ENCODE results near the gene NHSL1. TPM values are rescaled to one million over a fixed set of nuclear protein-coding genes. Genes with fewer than 3 reads are reported as not detected.

The NHSL1 gene
- total and polyA plus RNA-seq, 2 of the 8 experiments (the other 6 are each of a cell fraction or from before 2014, with no cell fraction given) = 7.2 to 32.4 TPM

GRCh38 chr6:138403801-138404665 lies 95.3 kb downstream of the NHSL1 start, which contains the start of gene HEBP2 (continued):
- TF ChIP-seq USF2 (IDR thresholded peaks at IDR 0.05; ENCODE audit: low read length) (no peak), ATF2 (IDR thresholded peaks at IDR 0.05; ENCODE audit: low read length) (no peak), KDM1A (IDR thresholded peaks at IDR 0.05; ENCODE audit: borderline replicate concordance, low read length) (no peak), CBX5 (IDR thresholded peaks at IDR 0.05; ENCODE audit: low read depth, low read length) (no peak), HDAC6 (IDR thresholded peaks at IDR 0.05; ENCODE audit: low read depth, low read length) (no peak), HDAC2 (IDR thresholded peaks at IDR 0.05; ENCODE audit: borderline replicate concordance in 1 of 2, low read depth in 2 of 2, low read length in 2 of 2) (peak in 1 of 2 experiments; percentile 12; a peak in 1 of 4 replicates), E2F6 (IDR thresholded peaks at IDR 0.05) (peak; percentile 42; the same call in 1 of the 2 replicates), SUZ12 (IDR thresholded peaks at IDR 0.05; ENCODE audit: low read length) (no peak), FOSL1 (IDR thresholded peaks at IDR 0.05; ENCODE audit: insufficient read depth, low read depth, low read length) (no peak), NANOG (IDR thresholded peaks at IDR 0.05; ENCODE audit: insufficient read depth, low read depth, low read length, poor library complexity, severe bottlenecking) (no peak), RAD21 (IDR thresholded peaks at IDR 0.05 in 1 of 2, conservative IDR thresholded peaks at IDR 0.05 in 1 of 2; ENCODE audit: low read depth in 2 of 2, low read length in 2 of 2) (peak; percentile 78 to 80), CTCF (IDR thresholded peaks at IDR 0.05; ENCODE audit: control extremely low read depth in 1 of 3, insufficient read depth in 1 of 3, low read depth in 1 of 3, low read length in 3 of 3) (peak; percentile 79 to 83 (median 80)), SAP30 (IDR thresholded peaks at IDR 0.05; ENCODE audit: insufficient read depth, insufficient replicate concordance, low read length) (no peak), GTF2F1 (IDR thresholded peaks at IDR 0.05; ENCODE audit: borderline replicate concordance, low read depth, low read length) (no peak), POU5F1 (IDR thresholded peaks at IDR 0.05; ENCODE audit: low read depth, low read length) (no peak)
